ENCODE data around the gene ZNF581.

DNA sequence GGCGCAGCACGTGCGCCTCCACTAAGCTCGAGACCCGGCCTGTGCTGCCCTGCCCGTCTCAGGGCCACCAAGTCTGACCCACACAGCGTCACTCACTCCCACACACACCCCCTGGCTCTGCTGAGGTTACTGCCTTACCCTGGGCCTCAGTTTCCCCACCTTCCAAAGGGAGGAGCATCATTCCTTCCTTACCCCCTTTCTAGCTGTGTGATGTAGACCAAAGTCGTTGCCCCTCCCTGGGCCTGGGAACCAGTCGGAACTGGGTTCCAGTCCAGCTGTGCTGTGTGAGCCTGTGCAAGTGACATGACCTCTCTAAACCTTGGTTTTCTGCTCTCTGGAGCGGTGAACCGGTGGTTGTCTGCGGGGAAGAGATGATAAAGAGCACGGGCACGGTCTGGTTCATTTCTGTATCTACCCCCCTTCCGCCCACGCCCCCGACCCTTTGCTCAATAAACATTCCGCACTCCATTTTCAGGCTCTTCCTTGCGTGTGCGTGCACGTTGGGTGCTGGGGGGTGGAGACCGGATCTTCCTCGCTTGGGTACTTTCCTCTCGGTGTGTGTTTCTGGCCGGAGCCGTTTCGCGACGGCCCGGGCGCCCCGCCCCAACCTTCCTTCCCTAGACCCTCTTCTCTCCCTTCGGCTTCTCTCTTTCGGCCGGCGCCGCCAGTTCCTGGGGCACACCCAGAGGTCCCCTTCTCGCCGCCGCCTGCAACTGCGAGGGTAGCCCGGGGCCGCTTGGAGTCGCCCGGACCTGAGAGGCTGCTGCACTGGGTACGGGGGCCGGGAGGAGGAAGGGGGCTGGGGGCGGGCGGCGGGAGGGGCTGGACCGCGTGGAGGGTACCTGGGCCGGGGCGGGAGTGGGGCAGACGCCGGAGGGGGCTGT, at the start of gene ZNF581:
- TF ChIP-seq YY1 (IDR thresholded peaks at IDR 0.05; ENCODE audit: low read depth) (peak; percentile 67; the same call in 1 of the 2 replicates), EP300 (IDR thresholded peaks at IDR 0.05; ENCODE audit: borderline replicate concordance in 1 of 2, low read depth in 1 of 2, low read length in 1 of 2) (peak in 1 of 2 experiments; percentile 34; a peak in 1 of 4 replicates)
- TF ChIP-seq, protein P1, sequence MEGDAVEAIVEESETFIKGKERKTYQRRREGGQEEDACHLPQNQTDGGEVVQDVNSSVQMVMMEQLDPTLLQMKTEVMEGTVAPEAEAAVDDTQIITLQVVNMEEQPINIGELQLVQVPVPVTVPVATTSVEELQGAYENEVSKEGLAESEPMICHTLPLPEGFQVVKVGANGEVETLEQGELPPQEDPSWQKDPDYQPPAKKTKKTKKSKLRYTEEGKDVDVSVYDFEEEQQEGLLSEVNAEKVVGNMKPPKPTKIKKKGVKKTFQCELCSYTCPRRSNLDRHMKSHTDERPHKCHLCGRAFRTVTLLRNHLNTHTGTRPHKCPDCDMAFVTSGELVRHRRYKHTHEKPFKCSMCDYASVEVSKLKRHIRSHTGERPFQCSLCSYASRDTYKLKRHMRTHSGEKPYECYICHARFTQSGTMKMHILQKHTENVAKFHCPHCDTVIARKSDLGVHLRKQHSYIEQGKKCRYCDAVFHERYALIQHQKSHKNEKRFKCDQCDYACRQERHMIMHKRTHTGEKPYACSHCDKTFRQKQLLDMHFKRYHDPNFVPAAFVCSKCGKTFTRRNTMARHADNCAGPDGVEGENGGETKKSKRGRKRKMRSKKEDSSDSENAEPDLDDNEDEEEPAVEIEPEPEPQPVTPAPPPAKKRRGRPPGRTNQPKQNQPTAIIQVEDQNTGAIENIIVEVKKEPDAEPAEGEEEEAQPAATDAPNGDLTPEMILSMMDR (IDR thresholded peaks at IDR 0.05) = no peak

Measured in SK-N-SH (cell line).